Right lung (tissue), 5 donors: ENCODE measurements around the gene ADRA2A. TPM values are rescaled to one million over a fixed set of nuclear protein-coding genes. Genes with fewer than 3 reads are reported as not detected.

Experiments
- DNase-seq, 2 donors: peaks; one replicate each; pipeline ENCODE4 v3.0.0-alpha.2; 2013
- polyA plus RNA-seq, 5 donors: library from polyadenylated mRNA; unstranded; fragments of 120-200 nt; gene quantifications; one replicate each; pipeline versions ENCODE4 v1.2.1 to v1.2.3, GENCODE V29; 2013; ENCODE audit warnings: inconsistent platforms in 1 of 5, low replicate concordance in 1 of 5; ENCODE audit not compliant: insufficient read length in 5 of 5, insufficient read depth in 1 of 5

ADRA2A gene
- polyA plus RNA-seq, 5 donors: 0.29 to 0.91 (median 0.33) TPM

GRCh38 chr10:111082102-111082975 lies 5.5 kb downstream of the ADRA2A start:
- no peak for DNase-seq

- DNase-seq: no peak
Observed at GRCh38 chr10:111083222-111084095, 6.6 kb downstream of the ADRA2A start.

GRCh38 chr10:111084366-111085255 lies 7.8 kb downstream of the ADRA2A start:
- no peak for DNase-seq

DNA sequence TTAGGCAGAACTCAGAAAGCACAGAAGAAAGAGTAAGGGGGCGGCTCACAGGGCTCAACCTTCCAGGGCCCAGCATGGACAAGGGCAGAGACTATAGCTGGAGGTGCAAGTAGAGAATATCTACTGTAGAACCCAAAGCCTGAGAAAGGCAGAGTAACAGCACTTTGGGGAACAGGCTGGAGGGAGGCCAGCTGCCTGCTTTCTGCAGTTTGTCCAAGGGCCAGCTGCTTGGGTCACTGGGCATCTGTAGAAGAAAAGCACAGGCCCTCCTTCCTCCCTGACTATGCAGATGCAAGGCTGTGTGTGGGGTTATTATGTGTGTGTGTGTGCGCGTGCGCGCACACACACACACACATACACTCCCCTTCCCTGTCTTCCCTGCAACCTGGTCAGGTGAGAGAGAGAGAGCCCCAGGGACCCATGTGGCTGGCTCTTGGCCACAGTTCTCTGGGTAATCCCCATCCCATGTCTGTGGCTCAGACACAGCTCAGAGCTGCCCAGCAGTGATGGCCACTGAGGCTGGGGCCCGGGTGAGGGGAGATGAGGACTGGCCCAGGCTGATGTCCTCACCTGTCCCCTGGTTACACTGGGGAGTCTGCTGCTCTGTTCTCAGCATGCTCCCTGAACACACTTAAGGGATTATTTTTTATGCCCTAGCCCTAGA lies 9.0 kb downstream of the ADRA2A start:
- no peak for DNase-seq

DNA sequence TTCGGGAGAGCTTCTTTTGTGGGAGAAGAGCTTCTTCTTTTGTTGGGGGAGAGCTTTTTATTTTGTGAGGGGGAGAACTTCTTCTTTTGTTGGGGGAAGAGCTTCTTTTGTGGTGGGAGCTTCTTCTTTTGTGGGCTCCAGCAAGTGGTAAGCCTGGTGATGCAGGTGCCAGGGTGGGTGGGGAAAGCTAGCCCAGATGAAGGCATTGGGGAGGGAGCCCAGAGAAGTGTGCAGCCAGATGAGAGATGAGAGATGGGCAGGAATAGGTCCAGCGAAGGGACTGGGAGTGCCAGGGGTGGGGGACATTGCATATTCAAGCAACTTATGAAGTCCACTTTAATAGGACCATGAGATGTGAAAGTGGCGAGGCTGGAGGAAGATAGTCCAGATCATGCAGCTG lies 9.7 kb downstream of the ADRA2A start:
- DNase-seq: no peak

DNA sequence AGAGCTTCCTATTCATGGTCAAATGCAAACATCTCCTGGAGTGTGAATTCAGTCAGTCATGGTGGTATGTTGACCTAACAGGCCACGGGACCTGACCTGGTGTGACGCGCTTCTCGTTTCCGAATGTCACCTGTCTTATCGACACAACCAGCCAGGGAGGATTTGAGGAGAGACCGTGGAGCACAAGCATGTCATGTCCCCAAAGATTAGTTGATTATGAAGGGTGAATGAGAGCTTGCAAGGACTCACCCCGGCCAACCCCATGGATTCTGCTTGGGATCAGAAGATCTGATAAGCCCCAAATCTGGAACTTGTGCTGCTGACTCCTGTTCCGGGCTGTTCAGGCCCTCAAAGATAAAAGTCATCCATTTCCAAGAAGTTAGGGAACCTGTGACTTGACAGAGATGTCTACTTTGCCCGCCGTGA lies 10.5 kb downstream of the ADRA2A start:
- no peak for DNase-seq

- no peak for DNase-seq
Observed at GRCh38 chr10:111087968-111088505, 11.2 kb downstream of the ADRA2A start.

GRCh38 chr10:111089293-111089692 lies 12.5 kb downstream of the ADRA2A start:
- no peak for DNase-seq

DNA sequence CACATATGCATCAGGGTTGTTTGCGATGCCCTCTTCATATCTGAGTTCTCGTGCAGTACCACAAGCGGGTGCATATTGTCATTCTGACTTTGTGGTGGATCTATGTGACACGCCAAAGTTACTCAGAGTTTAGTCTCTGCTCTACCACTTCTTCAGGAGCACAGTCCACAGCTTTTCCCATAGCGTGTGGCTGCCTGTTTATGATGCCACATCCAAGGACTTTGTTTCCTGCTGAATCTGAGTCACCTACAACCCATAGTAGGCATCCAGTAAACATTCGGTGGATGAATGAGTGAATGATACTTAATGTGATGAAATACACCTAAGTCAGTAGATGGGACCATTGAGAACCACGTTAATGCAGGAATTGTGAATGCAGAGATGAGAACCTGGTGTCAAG lies 15.0 kb downstream of the ADRA2A start:
- no peak for DNase-seq

GRCh38 chr10:111093741-111094380 lies 17.0 kb downstream of the ADRA2A start:
- DNase-seq: no peak

GRCh38 chr10:111098679-111099437 lies 22.0 kb downstream of the ADRA2A start:
- no peak for DNase-seq

GRCh38 chr10:111100198-111100597 lies 23.4 kb downstream of the ADRA2A start:
- DNase-seq: no peak

GRCh38 chr10:111101796-111102195 lies 25.0 kb downstream of the ADRA2A start:
- DNase-seq: no peak

DNA sequence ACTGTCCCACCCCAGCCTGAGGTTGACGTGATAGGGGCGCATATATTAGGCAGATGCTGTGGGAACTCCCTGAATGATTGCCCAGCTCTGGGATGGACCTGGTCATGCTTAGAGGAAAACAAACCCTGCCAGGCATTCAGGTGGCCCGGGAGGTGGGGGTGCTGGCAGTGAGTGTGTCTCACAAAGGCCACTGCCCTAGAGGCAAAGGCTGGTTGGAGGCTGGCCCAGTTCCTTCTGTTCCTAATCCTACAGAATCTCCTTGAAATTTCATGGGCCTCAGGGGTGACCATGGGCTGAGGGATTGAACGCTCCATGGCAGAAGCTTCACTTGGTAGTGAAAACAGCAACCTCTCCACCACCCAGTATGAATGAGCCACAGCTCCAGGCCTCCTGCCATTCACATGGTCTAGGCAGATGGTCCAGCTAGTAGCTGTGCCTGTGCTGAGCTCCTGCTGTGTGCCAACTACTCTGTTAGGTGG lies 25.6 kb downstream of the ADRA2A start:
- DNase-seq: no peak

GRCh38 chr10:111103196-111103840 lies 26.5 kb downstream of the ADRA2A start:
- no peak for DNase-seq

- no peak for DNase-seq
Observed at GRCh38 chr10:111104811-111105210, 28.0 kb downstream of the ADRA2A start.

DNA sequence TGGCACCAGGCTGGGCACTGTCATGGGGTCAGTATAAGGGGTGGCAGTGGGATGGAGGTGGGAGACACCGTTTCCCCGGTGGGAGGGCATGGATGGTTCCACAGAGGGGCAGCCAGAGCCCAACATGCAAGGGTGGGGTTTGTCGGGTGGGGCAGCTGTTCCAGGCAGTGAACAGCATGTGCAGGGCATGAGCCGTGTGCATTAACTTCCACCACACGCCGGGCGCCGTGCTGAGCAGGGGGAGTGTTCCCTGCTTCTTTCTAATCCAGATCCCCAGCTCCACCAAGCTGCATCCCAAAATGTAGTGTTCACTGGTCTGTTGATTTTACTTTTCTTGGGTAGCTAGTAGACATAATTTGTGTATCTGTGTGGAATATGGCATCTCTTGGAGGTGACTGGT lies 29.3 kb downstream of the ADRA2A start:
- DNase-seq: no peak

DNA sequence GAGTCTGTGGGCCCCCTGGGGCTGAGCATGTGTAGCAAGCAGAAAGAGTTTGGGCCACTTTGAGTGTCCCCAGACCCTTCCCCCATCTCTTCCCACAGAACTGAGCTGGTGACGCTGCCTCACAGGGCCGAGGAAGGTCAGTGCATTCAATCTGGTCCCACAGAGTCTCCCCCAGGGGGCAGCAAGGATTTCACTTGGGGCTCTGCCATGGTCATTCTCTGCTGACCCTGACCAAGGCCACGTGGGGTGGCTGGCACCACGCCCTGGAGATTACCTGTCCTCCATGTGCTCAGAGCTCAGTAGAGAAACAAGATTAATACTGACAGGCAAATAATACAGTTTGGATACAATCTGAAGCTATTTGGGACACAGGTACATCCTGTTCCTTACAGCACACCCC lies 30.2 kb downstream of the ADRA2A start:
- no peak for DNase-seq

DNA sequence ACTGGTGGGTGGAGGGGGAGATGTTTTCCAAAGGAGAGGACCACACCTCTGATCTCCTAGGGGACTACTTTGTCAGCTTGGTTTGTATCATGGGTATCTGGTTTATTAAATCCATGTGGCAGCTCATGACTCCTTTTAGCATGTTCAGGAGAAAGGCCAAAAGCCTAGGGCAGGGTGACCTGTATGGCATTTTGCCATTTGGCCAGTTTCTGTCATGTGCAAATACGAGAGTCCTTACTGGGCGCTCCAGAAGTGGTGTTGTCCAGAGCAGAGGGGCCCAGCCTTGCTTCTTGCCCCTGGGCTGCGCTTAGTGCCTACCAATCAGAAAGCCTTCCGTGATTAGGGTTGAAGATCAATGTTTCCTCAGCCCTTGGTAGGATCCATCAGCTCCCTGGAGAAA lies 31.0 kb downstream of the ADRA2A start:
- DNase-seq: no peak
